GM23338 (cell line): ENCODE data around the gene ZBTB20.

ENCODE experiments used
- EZH2 ChIP-seq: fragments of 200-600 bp; sonication (generic); IDR thresholded peaks from one replicate; pipeline ENCODE4 v1.8.0; 2017; ENCODE audit warnings: antibody characterized with exemption, mild to moderate bottlenecking, low read depth; ENCODE audit not compliant: unreplicated experiment
- EZH2phosphoT487 ChIP-seq: fragments of 200-600 bp; sonication (generic); IDR thresholded peaks from one replicate; pipeline ENCODE4 v1.8.1; 2018; ENCODE audit warnings: antibody characterized with exemption; ENCODE audit not compliant: unreplicated experiment
- POLR2AphosphoS5 ChIP-seq: IDR thresholded peaks from 2 replicates; pipeline ENCODE4 v1.6.1; 2016; ENCODE audit warnings: antibody characterized with exemption, low read depth
- ZNF331 ChIP-seq: fragments of 250-450 bp; sonication (Bioruptor Pico); IDR thresholded peaks from 2 replicates; pipeline ENCODE4 v1.5.0; 2020; ENCODE audit warnings: low read depth, mild to moderate bottlenecking, moderate library complexity
- TF ChIP-seq, protein P1 (sequence below): IDR thresholded peaks from one replicate; pipeline ENCODE4 v1.6.1; 2018; ENCODE audit warnings: antibody characterized with exemption; ENCODE audit not compliant: unreplicated experiment
- TF ChIP-seq, protein P2 (sequence below), 2 experiments: fragments of 200-600 bp in 1 of 2; sonication (generic) in 1 of 2; conservative IDR thresholded peaks; 2 replicates each; pipeline versions ENCODE4 v1.5.1 to v1.6.1; 2016 to 2017; ENCODE audit warnings: antibody characterized with exemption in 2 of 2, low read depth in 2 of 2, mild to moderate bottlenecking in 2 of 2, moderate library complexity in 1 of 2

- TF ChIP-seq, protein P1, sequence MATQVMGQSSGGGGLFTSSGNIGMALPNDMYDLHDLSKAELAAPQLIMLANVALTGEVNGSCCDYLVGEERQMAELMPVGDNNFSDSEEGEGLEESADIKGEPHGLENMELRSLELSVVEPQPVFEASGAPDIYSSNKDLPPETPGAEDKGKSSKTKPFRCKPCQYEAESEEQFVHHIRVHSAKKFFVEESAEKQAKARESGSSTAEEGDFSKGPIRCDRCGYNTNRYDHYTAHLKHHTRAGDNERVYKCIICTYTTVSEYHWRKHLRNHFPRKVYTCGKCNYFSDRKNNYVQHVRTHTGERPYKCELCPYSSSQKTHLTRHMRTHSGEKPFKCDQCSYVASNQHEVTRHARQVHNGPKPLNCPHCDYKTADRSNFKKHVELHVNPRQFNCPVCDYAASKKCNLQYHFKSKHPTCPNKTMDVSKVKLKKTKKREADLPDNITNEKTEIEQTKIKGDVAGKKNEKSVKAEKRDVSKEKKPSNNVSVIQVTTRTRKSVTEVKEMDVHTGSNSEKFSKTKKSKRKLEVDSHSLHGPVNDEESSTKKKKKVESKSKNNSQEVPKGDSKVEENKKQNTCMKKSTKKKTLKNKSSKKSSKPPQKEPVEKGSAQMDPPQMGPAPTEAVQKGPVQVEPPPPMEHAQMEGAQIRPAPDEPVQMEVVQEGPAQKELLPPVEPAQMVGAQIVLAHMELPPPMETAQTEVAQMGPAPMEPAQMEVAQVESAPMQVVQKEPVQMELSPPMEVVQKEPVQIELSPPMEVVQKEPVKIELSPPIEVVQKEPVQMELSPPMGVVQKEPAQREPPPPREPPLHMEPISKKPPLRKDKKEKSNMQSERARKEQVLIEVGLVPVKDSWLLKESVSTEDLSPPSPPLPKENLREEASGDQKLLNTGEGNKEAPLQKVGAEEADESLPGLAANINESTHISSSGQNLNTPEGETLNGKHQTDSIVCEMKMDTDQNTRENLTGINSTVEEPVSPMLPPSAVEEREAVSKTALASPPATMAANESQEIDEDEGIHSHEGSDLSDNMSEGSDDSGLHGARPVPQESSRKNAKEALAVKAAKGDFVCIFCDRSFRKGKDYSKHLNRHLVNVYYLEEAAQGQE: no peak
- TF ChIP-seq, protein P2, sequence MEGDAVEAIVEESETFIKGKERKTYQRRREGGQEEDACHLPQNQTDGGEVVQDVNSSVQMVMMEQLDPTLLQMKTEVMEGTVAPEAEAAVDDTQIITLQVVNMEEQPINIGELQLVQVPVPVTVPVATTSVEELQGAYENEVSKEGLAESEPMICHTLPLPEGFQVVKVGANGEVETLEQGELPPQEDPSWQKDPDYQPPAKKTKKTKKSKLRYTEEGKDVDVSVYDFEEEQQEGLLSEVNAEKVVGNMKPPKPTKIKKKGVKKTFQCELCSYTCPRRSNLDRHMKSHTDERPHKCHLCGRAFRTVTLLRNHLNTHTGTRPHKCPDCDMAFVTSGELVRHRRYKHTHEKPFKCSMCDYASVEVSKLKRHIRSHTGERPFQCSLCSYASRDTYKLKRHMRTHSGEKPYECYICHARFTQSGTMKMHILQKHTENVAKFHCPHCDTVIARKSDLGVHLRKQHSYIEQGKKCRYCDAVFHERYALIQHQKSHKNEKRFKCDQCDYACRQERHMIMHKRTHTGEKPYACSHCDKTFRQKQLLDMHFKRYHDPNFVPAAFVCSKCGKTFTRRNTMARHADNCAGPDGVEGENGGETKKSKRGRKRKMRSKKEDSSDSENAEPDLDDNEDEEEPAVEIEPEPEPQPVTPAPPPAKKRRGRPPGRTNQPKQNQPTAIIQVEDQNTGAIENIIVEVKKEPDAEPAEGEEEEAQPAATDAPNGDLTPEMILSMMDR (conservative IDR thresholded peaks at IDR 0.05; ENCODE audit: low read depth in 2 of 2): no peak
- TF ChIP-seq POLR2AphosphoS5 (no peak), EZH2phosphoT487 (no peak), EZH2 (no peak), ZNF331 (no peak)
These were observed 577.9 kb downstream of the ZBTB20 start for GRCh38 chr3:114569186-114569585.
